Fibroblast of upper back skin (primary cell): ENCODE measurements around the gene GARIN5A.

Experiments used
- DNase-seq: peaks from one replicate; pipeline ENCODE4 v3.0.0-alpha.2; 2013

GARIN5A gene

GRCh38 chr19:50432221-50433028 lies 44.2 kb downstream of the GARIN5A start, which contains the start of gene MYBPC2:
MYBPC2 (plus strand) TSS chr19:50432892; CDS start chr19:50432954, 62 bp downstream.
- peak; percentile 5 for DNase-seq

- peak; percentile 65 for DNase-seq
Measured at GRCh38 chr19:50431343-50432220, 45.1 kb downstream of the GARIN5A start.

- no peak for DNase-seq
Measured at GRCh38 chr19:50430888-50431342, 45.7 kb downstream of the GARIN5A start.

- no peak for DNase-seq
Measured at GRCh38 chr19:50428772-50429463, 47.7 kb downstream of the GARIN5A start.

- DNase-seq = peak; percentile 58
Measured at GRCh38 chr19:50427997-50428425, 48.6 kb downstream of the GARIN5A start.

- no peak for DNase-seq
Measured at GRCh38 chr19:50427318-50427925, 49.2 kb downstream of the GARIN5A start.

GRCh38 chr19:50425581-50425980 lies 51.1 kb downstream of the GARIN5A start:
- DNase-seq = no peak

GRCh38 chr19:50423279-50424113 lies 53.2 kb downstream of the GARIN5A start:
- DNase-seq = no peak

GRCh38 chr19:50422397-50423278 lies 54.0 kb downstream of the GARIN5A start:
- no peak for DNase-seq

GRCh38 chr19:50420808-50421207 lies 55.8 kb downstream of the GARIN5A start:
- DNase-seq = no peak

- DNase-seq = no peak
Measured at GRCh38 chr19:50420127-50420526, 56.5 kb downstream of the GARIN5A start.

- no peak for DNase-seq
Measured at GRCh38 chr19:50419580-50420035, 57.0 kb downstream of the GARIN5A start.

- no peak for DNase-seq
Measured at GRCh38 chr19:50419022-50419579, 57.5 kb downstream of the GARIN5A start.

GRCh38 chr19:50418176-50419021 lies 58.2 kb downstream of the GARIN5A start, which contains the start of gene SPIB:
SPIB (plus strand) TSS chr19:50418938; CDS start chr19:50418963, 25 bp downstream.
- DNase-seq = no peak

- DNase-seq = no peak
Measured at GRCh38 chr19:50417111-50418081, 59.3 kb downstream of the GARIN5A start.
